Activated T-cell treated with anti-CD3 and anti-CD28 coated beads, Interleukin-2, amount 50 U/mL, for 4 hours (primary cell): ENCODE measurements around the gene SLC1A7. TPM values are rescaled to one million over a fixed set of nuclear protein-coding genes. Genes with fewer than 3 reads are reported as not detected.
A peak's percentile ranks its signal among the peaks of the same experiment; 100 is the strongest.
"Not testable (repeated sequence)": the region's sequence is repeated elsewhere in the genome, so short reads cannot be mapped to it uniquely, and the experiment has no call there.

Experiments used
- ATAC-seq, 2 donors: fragments of 200-7000 bp; cut with Tn5 transposase; one replicate each; pipeline ENCODE4 v1.10.0; 2021
- DNase-seq: peaks from one replicate; pipeline ENCODE4 v3.0.0-alpha.2; 2020
- H3K27me3 Mint-ChIP-seq: one replicate; pipeline ENCODE4 v1.8.0; 2021; ENCODE audit warnings: low read depth, mixed read lengths
- H3K36me3 Mint-ChIP-seq: one replicate; pipeline ENCODE4 v1.8.0; 2022; ENCODE audit warnings: mixed read lengths; ENCODE audit not compliant: insufficient read depth
- H3K4me1 Mint-ChIP-seq: one replicate; pipeline ENCODE4 v1.8.0; 2021; ENCODE audit warnings: low read depth, mixed read lengths
- H3K4me3 Mint-ChIP-seq: one replicate; pipeline ENCODE4 v1.8.0; 2021; ENCODE audit warnings: mild to moderate bottlenecking, moderate library complexity, mixed read lengths
- H3K9me3 Mint-ChIP-seq: one replicate; pipeline ENCODE4 v1.8.0; 2021; ENCODE audit warnings: mixed read lengths
- total RNA-seq, 3 donors: library from RNA; stranded (reverse); gene quantifications; one replicate each; pipeline ENCODE4 v1.2.1, GENCODE V29; 2021

SLC1A7 gene
- total RNA-seq = not detected

GRCh38 chr1:53142226-53142853 is at the start of gene SLC1A7:
Gene SLC1A7 (minus strand): TSS chr1:53142638. CDS start chr1:53142449, 189 bp downstream.
- no peak for ATAC-seq
- H3K4me1 Mint-ChIP-seq = no peaks in the 10 kb centered on the region
- H3K4me3 Mint-ChIP-seq = no peak within 1 kb of the TSS
- no peaks in the 10 kb centered on the region for H3K36me3 Mint-ChIP-seq
- peaks cover 9% of the 10 kb centered on the region for H3K9me3 Mint-ChIP-seq
- no peak for DNase-seq
- H3K27me3 Mint-ChIP-seq = peaks cover 2% of the 10 kb centered on the region

GRCh38 chr1:53190210-53190611 is 47.8 kb upstream of the SLC1A7 start:
- H3K36me3 Mint-ChIP-seq = no peaks in the 10 kb centered on the region
- H3K27me3 Mint-ChIP-seq = peaks cover 9% of the 10 kb centered on the region
- no peaks in the 10 kb centered on the region for H3K4me1 Mint-ChIP-seq
- no peak for ATAC-seq
- no peak overlapping the region for H3K4me3 Mint-ChIP-seq
- no peaks in the 10 kb centered on the region for H3K9me3 Mint-ChIP-seq
- DNase-seq = no peak

DNA sequence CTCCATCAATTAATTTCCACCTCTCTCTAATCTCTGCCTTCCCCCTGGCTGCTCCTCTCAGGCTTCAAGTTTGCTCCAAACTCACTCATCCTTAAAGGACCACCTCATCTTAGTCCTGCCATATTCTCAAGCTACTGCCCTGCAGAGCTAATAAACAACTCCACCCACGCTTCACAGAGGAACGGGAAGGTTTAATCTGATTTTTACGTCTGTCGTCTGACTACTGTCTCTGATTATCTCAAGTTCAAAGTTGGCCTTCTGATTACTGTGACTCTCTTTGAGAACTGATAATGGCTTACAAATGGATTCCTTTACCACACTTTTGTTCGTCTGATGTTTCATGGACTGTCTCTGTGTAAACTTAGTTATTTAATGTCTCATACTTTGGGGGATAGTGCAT is 46.6 kb upstream of the SLC1A7 start:
- H3K36me3 Mint-ChIP-seq = no peaks in the 10 kb centered on the region
- peaks cover 9% of the 10 kb centered on the region for H3K27me3 Mint-ChIP-seq
- DNase-seq (no peak), ATAC-seq (no peak)
- no peaks in the 10 kb centered on the region for H3K4me1 Mint-ChIP-seq
- no peaks in the 10 kb centered on the region for H3K9me3 Mint-ChIP-seq
- no peak overlapping the region for H3K4me3 Mint-ChIP-seq

- H3K27me3 Mint-ChIP-seq = peaks cover 9% of the 10 kb centered on the region
- no peak for DNase-seq
Measured at GRCh38 chr1:53188099-53188498, 45.7 kb upstream of the SLC1A7 start.

DNA sequence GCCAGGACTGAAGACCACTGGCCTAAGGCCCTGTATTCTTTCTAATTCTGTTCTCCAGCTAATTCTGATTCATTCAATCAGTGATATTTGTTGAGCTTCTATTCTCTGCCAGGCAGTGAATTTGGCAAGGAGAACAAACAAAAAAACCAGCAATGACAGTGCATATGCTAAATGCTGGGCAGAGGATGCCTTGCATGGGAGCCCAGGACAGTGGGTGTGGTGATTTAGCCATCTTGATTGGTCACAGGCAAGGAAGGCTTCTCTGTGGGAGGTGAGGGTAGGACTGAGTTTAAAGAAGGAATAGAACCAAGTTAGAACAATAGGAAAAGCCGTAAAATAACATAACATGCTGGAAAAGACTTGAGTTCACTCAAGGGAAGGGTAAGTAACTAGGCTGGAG is 45.0 kb upstream of the SLC1A7 start:
- Mint-ChIP-seq H3K4me1 (no peaks in the 10 kb centered on the region), H3K4me3 (no peak overlapping the region), H3K36me3 (no peaks in the 10 kb centered on the region), H3K27me3 (peaks cover 9% of the 10 kb centered on the region), H3K9me3 (no peaks in the 10 kb centered on the region)
- ATAC-seq = no peak
- DNase-seq = no peak

More at GRCh38 chr1:53188099-53188498, 45.7 kb upstream of the SLC1A7 start:
- Mint-ChIP-seq H3K4me1 (no peaks in the 10 kb centered on the region), H3K4me3 (no peak overlapping the region), H3K9me3 (no peaks in the 10 kb centered on the region), H3K36me3 (no peaks in the 10 kb centered on the region)
- ATAC-seq = no peak

DNA sequence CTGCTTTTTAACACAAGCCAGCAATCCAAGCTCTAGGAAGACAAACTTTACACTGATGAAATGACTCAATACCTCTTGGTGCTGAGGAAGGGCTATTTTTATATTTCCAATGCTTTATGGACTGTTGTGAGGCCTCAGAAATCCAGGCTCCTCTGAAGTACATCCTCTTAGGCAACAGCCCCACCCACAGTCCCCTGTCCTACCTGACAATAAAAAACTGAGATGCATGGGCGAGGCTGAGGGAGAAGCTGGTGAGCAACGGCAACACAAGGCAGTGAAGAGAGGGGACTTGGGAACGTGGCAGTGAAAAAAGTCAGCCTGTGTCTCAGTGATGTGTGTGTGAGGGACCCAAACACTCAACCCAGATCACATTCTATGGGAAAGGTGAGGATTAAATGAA is 44.1 kb upstream of the SLC1A7 start:
- ATAC-seq = no peak
- no peaks in the 10 kb centered on the region for H3K9me3 Mint-ChIP-seq
- H3K36me3 Mint-ChIP-seq = no peaks in the 10 kb centered on the region
- H3K4me1 Mint-ChIP-seq = no peaks in the 10 kb centered on the region
- H3K4me3 Mint-ChIP-seq = no peak overlapping the region
- DNase-seq = no peak
- H3K27me3 Mint-ChIP-seq = peaks cover 9% of the 10 kb centered on the region

- not testable (repeated sequence) for DNase-seq, H3K4me1 Mint-ChIP-seq
Measured at GRCh38 chr1:53185955-53186297, 43.5 kb upstream of the SLC1A7 start.

DNA sequence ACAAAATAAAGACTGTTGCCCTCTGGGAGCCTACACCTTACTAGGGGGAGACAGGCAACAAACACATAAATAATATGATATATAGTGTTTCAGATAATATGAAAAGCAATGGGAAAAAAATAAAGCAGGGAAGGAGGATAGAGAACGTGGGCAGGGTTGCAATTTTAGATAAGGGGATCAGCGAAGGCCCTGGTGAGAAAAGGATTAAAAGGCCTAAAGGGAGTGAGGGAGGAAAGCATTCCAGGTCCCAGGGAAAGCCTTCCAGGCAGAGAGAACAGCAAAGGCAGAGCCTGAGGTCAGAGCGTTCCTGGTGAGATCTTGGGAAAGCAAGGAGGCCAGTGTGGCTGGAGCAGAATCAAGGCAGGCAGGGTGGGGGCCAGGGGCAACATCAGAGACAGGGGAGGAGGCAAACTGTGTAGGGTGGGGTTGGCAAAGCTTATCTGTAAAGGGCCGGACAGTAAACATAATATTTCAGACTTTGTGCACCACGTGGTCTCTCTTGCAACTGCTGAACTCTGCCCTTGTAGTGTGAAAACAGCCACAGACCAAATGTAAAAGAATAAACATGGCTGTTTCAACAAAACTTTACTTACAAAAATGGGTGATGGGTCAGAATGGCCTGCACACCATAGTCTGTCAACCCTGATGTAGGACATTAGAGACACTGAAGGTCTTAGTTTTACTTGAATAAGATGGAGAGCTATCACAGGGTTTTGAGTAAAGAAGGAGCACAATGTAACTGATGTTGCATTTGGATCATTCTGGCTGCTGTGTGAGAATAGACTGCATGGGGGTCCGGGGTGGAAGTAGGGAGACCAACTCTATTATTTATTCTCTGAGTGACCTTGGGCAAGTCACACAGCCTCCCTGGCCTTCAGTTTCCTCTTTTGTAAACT is 40.9 kb upstream of the SLC1A7 start:
- ATAC-seq = no peak
- H3K9me3 Mint-ChIP-seq = no peaks in the 10 kb centered on the region
- DNase-seq = no peak
- H3K27me3 Mint-ChIP-seq = peaks cover 17% of the 10 kb centered on the region
- H3K4me3 Mint-ChIP-seq = no peak overlapping the region
- no peaks in the 10 kb centered on the region for H3K36me3 Mint-ChIP-seq
- H3K4me1 Mint-ChIP-seq = no peaks in the 10 kb centered on the region

More at GRCh38 chr1:53185955-53186297, 43.5 kb upstream of the SLC1A7 start:
- not testable (repeated sequence) for H3K9me3 Mint-ChIP-seq, H3K4me3 Mint-ChIP-seq, H3K36me3 Mint-ChIP-seq, ATAC-seq
- peaks cover 12% of the 10 kb centered on the region for H3K27me3 Mint-ChIP-seq

DNA sequence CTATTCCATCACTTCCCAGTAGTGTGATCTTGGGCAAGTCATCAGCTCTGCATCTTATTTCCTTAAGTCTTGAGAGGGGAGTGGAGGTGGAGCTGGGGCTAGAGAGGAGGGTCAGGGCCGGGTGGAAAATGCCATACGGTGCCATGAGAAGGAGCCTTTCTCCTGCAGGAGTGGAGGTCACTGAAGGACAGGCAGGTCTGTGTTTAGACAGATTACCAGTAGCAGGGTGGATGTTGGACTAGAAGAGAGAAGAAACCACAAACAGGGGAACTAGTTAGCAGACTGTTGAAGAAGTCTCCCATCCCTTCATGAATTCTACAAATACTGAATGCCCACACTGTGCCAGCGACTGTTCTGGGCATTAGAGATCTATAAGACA is 40.3 kb upstream of the SLC1A7 start:
- H3K27me3 Mint-ChIP-seq = peaks cover 17% of the 10 kb centered on the region
- no peaks in the 10 kb centered on the region for H3K36me3 Mint-ChIP-seq
- H3K4me3 Mint-ChIP-seq = no peak overlapping the region
- H3K4me1 Mint-ChIP-seq = no peaks in the 10 kb centered on the region
- DNase-seq = no peak
- no peak for ATAC-seq
- no peaks in the 10 kb centered on the region for H3K9me3 Mint-ChIP-seq

DNA sequence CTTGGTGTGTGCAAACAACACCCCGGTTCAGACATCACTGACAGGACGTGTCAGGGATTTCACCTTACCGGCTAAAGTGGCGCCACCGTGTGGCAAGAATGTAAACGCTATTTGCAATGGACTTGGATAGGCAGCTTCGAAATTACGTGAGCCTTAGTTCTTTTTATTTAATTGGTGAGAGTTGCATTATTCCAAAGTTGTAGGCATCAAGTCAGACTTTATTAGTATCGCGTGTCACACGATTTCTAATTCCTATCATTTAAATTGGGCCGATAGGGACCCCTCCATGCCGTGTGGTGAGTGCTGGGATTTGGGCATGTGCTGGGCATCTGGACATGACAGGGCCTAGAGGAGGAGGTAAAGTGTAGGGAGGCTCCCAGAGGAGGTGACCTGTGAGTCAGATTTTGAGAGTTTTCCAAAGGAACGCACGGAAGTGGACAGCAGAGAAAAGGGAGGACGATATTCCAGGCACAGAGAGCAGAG is 39.7 kb upstream of the SLC1A7 start:
- no peaks in the 10 kb centered on the region for H3K36me3 Mint-ChIP-seq
- H3K4me1 Mint-ChIP-seq = no peaks in the 10 kb centered on the region
- H3K9me3 Mint-ChIP-seq = no peaks in the 10 kb centered on the region
- peak; percentile 84 to 93 for ATAC-seq
- DNase-seq = peak; percentile 75
- peaks cover 13% of the 10 kb centered on the region for H3K27me3 Mint-ChIP-seq
- H3K4me3 Mint-ChIP-seq = no peak overlapping the region

DNA sequence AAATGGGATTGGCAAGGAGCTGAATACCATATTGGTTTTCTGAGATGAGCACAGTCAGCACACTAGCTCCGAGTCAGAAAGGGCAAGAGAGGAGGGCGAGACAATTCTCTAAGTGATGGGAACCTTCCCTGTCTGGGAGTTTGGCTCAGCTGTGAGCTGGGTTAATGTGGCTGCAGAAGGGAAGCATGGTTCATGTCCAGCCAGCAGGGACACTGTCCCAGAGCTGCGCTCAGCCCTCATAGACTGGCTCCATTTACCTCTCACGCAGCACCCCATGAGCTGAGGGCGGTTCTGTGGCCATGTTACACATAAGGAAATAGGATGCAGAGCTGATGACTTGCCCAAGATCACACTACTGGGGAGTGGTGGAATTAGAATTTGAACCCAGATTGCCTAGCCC is 38.5 kb upstream of the SLC1A7 start:
- no peaks in the 10 kb centered on the region for H3K36me3 Mint-ChIP-seq
- H3K9me3 Mint-ChIP-seq = no peaks in the 10 kb centered on the region
- no peaks in the 10 kb centered on the region for H3K4me1 Mint-ChIP-seq
- ATAC-seq (no peak), DNase-seq (no peak)
- H3K4me3 Mint-ChIP-seq = no peak overlapping the region
- peaks cover 13% of the 10 kb centered on the region for H3K27me3 Mint-ChIP-seq

- no peaks in the 10 kb centered on the region for H3K36me3 Mint-ChIP-seq
- H3K27me3 Mint-ChIP-seq = peaks cover 20% of the 10 kb centered on the region
- ATAC-seq (no peak), DNase-seq (no peak)
- no peaks in the 10 kb centered on the region for H3K4me1 Mint-ChIP-seq
- no peak overlapping the region for H3K4me3 Mint-ChIP-seq
- H3K9me3 Mint-ChIP-seq = no peaks in the 10 kb centered on the region
Measured at GRCh38 chr1:53180226-53180625, 37.8 kb upstream of the SLC1A7 start.

DNA sequence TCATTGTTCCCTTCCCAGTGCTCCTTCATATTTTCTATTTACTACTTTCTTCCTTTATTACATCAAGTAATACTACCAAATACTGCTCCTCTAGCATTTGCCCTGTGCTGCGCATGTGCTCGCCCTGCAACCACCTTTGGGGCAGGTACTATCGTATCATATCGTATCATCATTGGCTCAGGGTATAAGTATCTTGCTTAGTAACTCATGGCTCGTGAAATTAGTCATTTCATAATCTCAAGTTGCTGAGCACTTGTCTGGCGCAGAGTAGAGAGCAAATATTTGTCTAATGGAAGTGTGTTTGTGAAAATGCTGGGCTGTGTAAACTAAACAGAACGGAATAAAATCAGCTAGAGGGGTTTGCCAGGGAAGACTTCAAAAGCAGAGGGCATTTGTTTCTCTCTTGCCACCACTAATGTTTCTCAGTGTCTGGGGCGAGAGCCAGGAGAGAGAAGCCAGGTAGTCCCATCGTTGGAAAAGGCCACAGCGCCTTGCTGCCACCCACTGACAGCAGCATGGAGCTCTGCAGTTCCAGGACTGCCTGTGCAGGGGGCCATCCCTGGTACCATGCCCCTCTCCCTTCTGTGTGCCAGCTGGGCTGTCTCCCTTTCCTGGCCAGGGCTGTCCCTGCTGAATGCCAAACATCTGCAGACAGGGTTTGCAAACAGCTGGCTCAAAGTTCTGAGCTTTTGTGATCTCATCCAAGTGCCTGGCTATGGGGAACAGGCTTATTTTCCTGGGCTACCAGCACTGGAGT is 34.2 kb upstream of the SLC1A7 start:
- no peak for ATAC-seq
- H3K9me3 Mint-ChIP-seq = no peaks in the 10 kb centered on the region
- DNase-seq = no peak
- peaks cover 31% of the 10 kb centered on the region for H3K27me3 Mint-ChIP-seq
- H3K4me1 Mint-ChIP-seq = peaks cover 8% of the 10 kb centered on the region
- no peaks in the 10 kb centered on the region for H3K36me3 Mint-ChIP-seq
- no peak overlapping the region for H3K4me3 Mint-ChIP-seq
